HG03175 (cell line): Measurements from ENCODE around the gene CYP27A1.
"Not testable (repeated sequence)": the region's sequence is repeated elsewhere in the genome, so short reads cannot be mapped to it uniquely, and the experiment has no call there.

Experiments used
- ATAC-seq: cut with Tn5 transposase; IDR thresholded peaks from one replicate; pipeline ENCODE4 v1.9.1; 2021; ENCODE audit warnings: mild to moderate bottlenecking, moderate library complexity; ENCODE audit not compliant: unreplicated experiment

The CYP27A1 gene

GRCh38 chr2:218772759-218773158 is 9.2 kb upstream of the CYP27A1 start:
- ATAC-seq = not testable (repeated sequence)

DNA sequence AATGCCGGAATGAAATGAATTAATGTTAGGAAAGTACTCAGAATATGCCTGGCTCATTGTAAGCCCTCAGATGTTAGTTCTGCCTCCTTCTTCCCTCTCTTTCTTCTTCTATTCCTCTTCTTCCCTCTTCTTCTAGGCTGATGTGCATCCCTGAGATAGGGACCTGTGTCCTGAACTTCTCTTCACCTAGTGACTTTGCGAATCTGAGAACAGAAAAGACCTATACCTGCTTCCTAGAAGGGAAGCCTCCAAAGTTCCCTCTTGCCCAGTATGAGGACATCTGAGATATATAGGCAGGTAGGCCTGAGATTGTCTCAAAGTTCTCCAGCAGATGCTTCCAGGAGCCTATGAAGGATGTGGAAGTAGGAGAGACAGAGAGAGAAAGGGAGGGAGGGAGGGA is 8.1 kb upstream of the CYP27A1 start:
- ATAC-seq = no peak

DNA sequence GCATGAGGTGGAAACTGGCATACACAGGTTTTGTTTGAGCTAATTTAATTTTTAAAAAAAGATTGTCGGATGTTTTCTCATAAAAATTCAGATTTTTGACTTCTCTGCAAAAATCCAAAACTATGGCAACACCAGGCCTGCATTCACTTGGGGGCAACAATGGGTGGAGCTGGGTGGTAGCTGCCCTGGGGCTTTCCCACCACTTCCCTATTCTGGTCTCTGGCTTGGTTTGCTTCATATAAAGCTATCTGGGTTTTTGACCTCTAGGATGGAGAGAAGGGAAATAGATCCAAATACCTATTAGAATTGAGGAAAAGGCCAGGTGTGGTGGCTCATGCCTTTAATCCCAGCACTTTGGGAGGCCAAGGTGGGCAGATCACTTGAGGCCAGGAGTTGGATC is 5.5 kb upstream of the CYP27A1 start:
- no peak for ATAC-seq

GRCh38 chr2:218777276-218777990 is 4.5 kb upstream of the CYP27A1 start:
- ATAC-seq = no peak

DNA sequence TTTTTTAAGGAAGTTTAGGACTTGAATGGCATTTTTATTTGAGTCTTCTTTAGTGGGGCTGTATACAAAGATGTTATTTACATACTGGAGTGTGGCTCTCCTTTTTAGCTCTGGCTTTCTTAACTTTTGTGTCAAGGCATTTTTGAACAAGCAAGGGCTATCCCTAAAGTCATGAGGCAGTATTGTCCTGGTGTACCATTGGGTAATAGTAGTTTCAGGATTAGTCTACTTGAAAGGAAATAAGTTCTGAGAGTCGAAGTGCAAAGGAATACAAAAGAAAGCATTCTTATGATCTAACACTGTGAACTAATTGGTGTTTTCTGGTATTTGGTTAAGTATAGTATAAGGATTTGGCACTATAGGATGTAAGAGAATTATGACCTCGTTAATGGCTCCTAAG is 1.9 kb upstream of the CYP27A1 start:
- ATAC-seq = no peak

DNA sequence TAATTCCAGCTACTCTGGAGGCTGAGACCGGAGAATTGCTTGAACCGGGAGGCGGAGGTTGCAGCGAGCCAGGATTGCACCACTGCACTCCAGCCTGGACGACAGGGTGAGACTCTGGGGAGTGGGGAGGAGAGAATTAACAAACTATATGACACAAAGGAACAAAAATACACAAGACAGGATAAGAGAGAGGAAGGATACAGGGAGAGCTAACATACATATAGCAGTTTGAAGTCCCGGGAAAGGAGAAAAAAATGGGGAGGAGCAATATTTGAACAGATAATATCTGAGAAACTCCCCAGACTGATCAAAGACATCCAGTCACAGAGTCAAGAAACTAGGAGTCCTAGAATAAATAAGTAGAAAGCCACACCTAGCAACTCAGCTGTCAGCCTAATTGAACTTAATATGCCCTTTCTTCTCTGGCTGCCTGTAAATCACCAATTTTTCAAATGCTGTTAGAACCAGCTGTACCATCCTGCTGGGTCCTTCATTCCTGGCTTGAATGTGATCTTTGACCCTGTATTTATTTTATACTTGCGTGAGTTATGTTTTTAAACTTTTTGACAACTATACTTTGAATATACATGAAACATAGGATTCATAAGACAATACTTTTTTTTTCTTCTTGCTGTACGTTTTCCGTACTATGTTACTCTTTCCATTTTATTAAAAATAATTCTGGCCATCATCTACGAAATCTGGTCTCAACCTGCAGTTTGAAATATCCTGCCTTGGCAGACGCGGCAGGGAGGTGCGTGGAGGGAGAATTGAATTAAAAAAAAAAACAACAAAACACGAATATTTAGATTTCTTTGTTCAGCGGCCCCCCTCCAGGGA is 876 bp upstream of the CYP27A1 start:
- no peak for ATAC-seq

GRCh38 chr2:218782528-218782844 is 539 bp downstream of the CYP27A1 start:
- ATAC-seq = no peak

DNA sequence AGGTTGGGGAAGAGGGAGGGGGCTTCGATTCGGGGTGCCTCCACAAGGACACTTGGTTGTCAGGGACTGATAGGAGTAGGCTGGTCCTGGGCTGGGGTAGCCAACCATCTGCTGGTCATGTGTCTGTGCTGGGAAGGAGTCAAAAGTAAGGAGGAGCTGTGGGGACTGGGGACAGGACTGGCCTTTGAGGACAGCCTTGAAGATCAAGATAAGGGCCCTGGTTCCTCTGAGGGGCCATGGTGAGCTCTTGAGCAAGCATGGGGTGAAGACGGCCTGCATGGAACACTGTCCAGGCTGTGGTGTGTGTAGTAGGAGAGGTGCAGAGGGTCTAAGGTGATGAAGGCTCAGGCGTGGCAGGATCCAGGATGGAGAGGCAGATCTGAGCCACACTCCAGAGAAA is 1.7 kb downstream of the CYP27A1 start:
- ATAC-seq = no peak

DNA sequence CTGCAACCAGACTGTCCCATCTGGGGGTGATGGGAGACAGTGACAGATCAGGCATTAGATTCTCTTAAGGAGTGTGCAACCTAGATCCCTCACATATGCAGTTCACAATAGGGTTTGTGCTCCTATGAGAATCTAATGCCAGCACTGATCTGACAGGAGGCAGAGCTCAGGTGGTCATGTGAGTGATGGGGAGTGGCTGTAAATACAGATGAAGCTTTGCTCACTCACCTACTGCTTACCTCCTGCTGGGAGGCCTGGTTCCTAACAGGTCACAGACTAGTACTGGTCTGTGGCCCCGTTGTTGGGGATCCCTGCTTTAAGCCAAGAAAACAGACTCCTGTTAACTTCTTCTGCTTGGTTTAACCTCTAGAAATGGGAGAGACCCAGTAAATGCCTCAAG is 3.2 kb downstream of the CYP27A1 start:
- no peak for ATAC-seq

GRCh38 chr2:218786133-218786532 is 4.2 kb downstream of the CYP27A1 start:
- ATAC-seq = no peak

- ATAC-seq = no peak
Measured at GRCh38 chr2:218788529-218789255, 6.7 kb downstream of the CYP27A1 start.

DNA sequence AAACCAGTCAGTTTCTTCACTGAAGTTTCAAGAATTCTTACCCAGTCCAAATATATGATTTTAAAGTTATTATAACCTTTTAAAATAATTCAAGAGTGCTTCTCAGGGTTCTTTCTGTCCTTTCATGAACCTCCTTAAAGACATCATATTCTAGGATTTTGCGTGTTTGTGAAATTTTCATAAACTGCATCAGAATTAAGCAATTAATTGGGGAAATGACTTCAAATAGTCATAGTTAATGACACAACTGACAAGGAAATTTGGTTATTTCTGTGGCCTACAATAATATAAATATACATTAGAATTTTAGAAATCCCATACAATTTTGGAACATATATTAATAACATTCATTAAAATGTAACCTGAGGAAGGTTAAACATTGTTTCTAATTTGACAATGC is 10.5 kb downstream of the CYP27A1 start:
- ATAC-seq = no peak

DNA sequence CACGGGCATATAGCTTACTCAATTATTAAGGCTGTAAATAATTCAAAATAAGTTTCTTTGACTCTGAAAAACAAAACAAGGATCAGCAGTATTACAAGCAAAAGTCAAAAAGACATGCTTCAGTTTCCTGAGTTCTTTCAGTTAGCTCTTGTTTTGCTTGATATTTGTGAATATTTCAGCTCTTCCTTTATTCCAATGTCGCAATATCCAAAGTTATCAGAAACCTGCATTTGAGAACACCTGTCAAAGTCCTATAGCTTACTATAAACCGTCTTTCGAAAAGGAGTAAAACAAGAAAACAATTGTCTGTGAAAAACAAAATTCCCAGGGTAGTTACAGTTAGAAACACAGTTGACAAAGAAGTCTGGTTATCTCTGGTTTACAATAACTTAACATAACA is 14.7 kb downstream of the CYP27A1 start:
- ATAC-seq = no peak

GRCh38 chr2:218798767-218799504 is 17.0 kb downstream of the CYP27A1 start:
- no peak for ATAC-seq

- no peak for ATAC-seq
Measured at GRCh38 chr2:218799990-218800389, 18.0 kb downstream of the CYP27A1 start.

DNA sequence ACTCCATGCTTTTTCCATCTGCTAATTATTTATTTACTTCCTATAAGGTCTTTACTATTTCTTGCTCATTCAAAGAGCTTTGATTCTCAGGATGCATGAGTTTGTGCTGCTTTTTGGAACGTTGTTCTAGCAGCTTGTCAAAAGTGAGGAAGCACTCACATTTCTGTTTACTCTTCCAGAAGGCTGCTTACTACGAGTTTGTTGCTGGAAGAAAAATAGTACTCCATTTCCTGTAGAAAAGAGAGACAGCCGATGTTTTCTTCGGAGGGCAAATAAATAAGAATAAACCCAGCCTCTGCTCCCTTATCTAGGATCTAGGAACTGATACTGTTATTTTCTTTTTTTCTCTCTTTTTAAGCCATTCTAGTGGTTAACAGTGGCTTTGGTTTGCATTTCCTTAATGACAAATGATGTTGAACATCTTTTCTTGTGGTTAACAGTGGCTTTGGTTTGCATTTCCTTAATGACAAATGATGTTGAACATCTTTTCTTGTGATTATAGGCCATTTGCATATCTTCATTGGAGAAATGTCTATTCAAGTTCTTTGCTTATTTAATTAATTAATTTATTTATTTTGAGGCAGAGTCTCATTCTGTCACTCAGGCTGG is 20.5 kb downstream of the CYP27A1 start:
- ATAC-seq = no peak

DNA sequence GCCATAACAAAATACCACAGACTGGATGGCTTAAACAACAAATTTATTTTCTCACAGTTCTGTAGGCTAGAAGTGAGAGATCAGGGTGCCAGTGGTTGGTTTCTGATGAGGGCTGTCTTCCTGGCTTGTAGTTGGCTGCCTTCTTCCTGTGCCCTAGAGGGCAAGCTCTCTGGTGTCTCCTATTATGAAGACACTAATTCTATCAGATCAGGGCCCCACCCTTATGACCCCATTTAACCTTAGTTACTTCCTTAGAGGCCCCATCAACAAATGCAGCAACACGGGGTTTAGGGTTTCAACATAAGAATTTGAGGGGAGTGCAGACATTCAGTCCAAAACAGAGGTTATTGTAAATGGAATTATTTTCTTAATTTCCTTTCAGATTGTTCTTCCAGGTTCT is 22.9 kb downstream of the CYP27A1 start:
- ATAC-seq = no peak

GRCh38 chr2:218805627-218806026 is 23.7 kb downstream of the CYP27A1 start:
- ATAC-seq = no peak

- ATAC-seq = no peak
Measured at GRCh38 chr2:218806346-218806978, 24.5 kb downstream of the CYP27A1 start.

DNA sequence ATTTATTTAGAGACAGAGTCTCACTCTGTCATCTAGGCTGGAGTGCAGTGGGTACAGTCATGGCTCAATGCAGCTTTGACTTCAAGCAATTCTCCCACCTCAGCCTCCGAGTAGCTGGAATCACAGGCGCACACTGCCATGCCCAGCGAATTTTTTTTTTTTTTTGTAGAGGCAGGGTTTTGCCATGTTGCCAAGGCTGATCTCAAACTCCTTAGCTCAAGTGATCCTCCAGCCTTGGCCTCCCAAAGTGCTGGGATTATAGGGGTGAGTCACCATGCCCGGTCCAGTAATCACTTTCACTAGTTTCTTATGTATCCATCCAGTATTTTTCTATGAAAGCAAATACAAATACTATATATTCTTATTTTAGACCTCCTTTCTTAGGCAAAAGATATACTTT is 25.7 kb downstream of the CYP27A1 start:
- no peak for ATAC-seq
